Measurements from ENCODE around the gene CT83. TPM values are rescaled to one million over a fixed set of nuclear protein-coding genes. Genes with fewer than 3 reads are reported as not detected.

Gene CT83
- total RNA-seq, 1 experiment from 2014 or later = not detected

Other genes starting within 250 kb of the CT83 start
- gene SLC6A14, start 26.4 kb downstream of the CT83 start, total RNA-seq (2021; ENCODE audit: unreplicated experiment) = 0.05 TPM